Left lung (tissue), 10 donors: ENCODE results near the gene EDN2. TPM values are rescaled to one million over a fixed set of nuclear protein-coding genes. Genes with fewer than 3 reads are reported as not detected.

ENCODE experiments used
- ATAC-seq: fragments of 200-7000 bp; cut with Tn5 transposase; one replicate; pipeline ENCODE4 v1.9.1; 2020; ENCODE audit warnings: moderate library complexity
- DNase-seq, 4 donors: peaks; one replicate each; pipeline ENCODE4 v3.0.0-alpha.2; 2013 to 2020
- H3K27ac ChIP-seq, 2 donors: fragments of 200-600 bp; sonication (generic) in 1 of 2; one replicate each; pipeline versions ENCODE4 v1.5.0 to v1.8.0; 2020 to 2021
- H3K27me3 ChIP-seq, 2 donors: fragments of 200-600 bp; sonication (generic) in 1 of 2; one replicate each; pipeline versions ENCODE4 v1.5.0 to v1.8.0; 2020 to 2021
- H3K36me3 ChIP-seq, 2 donors: fragments of 200-600 bp; sonication (generic) in 1 of 2; one replicate each; pipeline versions ENCODE4 v1.5.0 to v1.8.0; 2020 to 2021
- H3K4me1 ChIP-seq, 2 donors: fragments of 200-600 bp; one replicate each; pipeline ENCODE4 v1.8.0; 2021
- H3K4me3 ChIP-seq, 2 donors: fragments of 200-600 bp; sonication (generic) in 1 of 2; one replicate each; pipeline versions ENCODE4 v1.5.0 to v1.8.0; 2020 to 2021; ENCODE audit warnings: mild to moderate bottlenecking in 1 of 2
- H3K9me3 ChIP-seq, 2 donors: fragments of 200-600 bp; sonication (generic) in 1 of 2; one replicate each; pipeline versions ENCODE4 v1.5.0 to v1.8.0; 2020 to 2021
- CTCF ChIP-seq, 2 donors: fragments of 200-600 bp; sonication (generic) in 1 of 2; IDR thresholded peaks; one replicate each; pipeline versions ENCODE4 v1.5.0 to v1.8.0; 2021; ENCODE audit warnings: antibody characterized with exemption in 2 of 2
- intact Hi-C, 2 donors: fragments of 100-400 bp; cut with DNase I; formaldehyde crosslinking; loops; one replicate each; pipeline versions ENCODE4 v1.11.2 to v1.14.2; 2022
- polyA plus RNA-seq, 6 donors: library from polyadenylated mRNA; unstranded; fragments of 120-200 nt; gene quantifications; one replicate each; pipeline ENCODE4 v1.2.1, GENCODE V29; 2013; ENCODE audit not compliant: insufficient read length in 6 of 6
- total RNA-seq, 2 donors: library from RNA; stranded (reverse); fragmentation: NEBNext Ultra II Directional; extraction: Animal tissue kit (Norgen Biotek cat#: 25700); gene quantifications; one replicate each; pipeline ENCODE4 v1.2.1, GENCODE V29; 2021
- donor health status: DM: no; HTN: yes; CAD: no.
- donor health status: DM: no; HTN: no; CAD: no.

The EDN2 gene
- total and polyA plus RNA-seq, 8 donors: 0.22 to 4.0 (median 0.36) TPM; not detected in 1

GRCh38 chr1:41475859-41476567, 8.5 kb downstream of the EDN2 start:
- H3K27me3 ChIP-seq: no peaks in the 10 kb centered on the region
- H3K36me3 ChIP-seq: no peaks in the 10 kb centered on the region
- peak; percentile 25 for ATAC-seq
- H3K9me3 ChIP-seq: no peaks in the 10 kb centered on the region
- peaks cover 13 to 21% of the 10 kb centered on the region in 2 donors for H3K4me1 ChIP-seq
- no peak overlapping the region for H3K27ac ChIP-seq
- intact Hi-C loops: no loop called here
- no peak for DNase-seq
- no peak for TF ChIP-seq CTCF (IDR thresholded peaks at IDR 0.05)
- H3K4me3 ChIP-seq: no peak overlapping the region

- H3K36me3 ChIP-seq: no peaks in the 10 kb centered on the region
- no peaks in the 10 kb centered on the region for H3K9me3 ChIP-seq
- H3K4me1 ChIP-seq: peaks cover 13 to 21% of the 10 kb centered on the region in 2 donors
- no peaks in the 10 kb centered on the region for H3K27me3 ChIP-seq
- no peak for ATAC-seq
- H3K4me3 ChIP-seq: no peak overlapping the region
- intact Hi-C loops: no loop called here
- no peak for TF ChIP-seq CTCF (IDR thresholded peaks at IDR 0.05)
- DNase-seq: no peak
- no peak overlapping the region for H3K27ac ChIP-seq
Measured at GRCh38 chr1:41475346-41475745, 9.1 kb downstream of the EDN2 start.

- Histone ChIP-seq H3K4me3 (no peak overlapping the region), H3K4me1 (peaks cover 13 to 21% of the 10 kb centered on the region in 2 donors), H3K9me3 (no peaks in the 10 kb centered on the region), H3K36me3 (no peaks in the 10 kb centered on the region), H3K27ac (no peak overlapping the region), H3K27me3 (no peaks in the 10 kb centered on the region)
- no peak for TF ChIP-seq CTCF (IDR thresholded peaks at IDR 0.05)
- DNase-seq (peak in 2 of 4 donors; percentile 78 to 86), ATAC-seq (peak; percentile 58)
- intact Hi-C loops: no loop called here
Measured at GRCh38 chr1:41474490-41475271, 9.8 kb downstream of the EDN2 start.

- peaks cover 13 to 21% of the 10 kb centered on the region in 2 donors for H3K4me1 ChIP-seq
- H3K9me3 ChIP-seq: no peaks in the 10 kb centered on the region
- ATAC-seq: no peak
- H3K27me3 ChIP-seq: no peaks in the 10 kb centered on the region
- intact Hi-C loops: no loop called here
- H3K27ac ChIP-seq: no peak overlapping the region
- DNase-seq: no peak
- no peak for TF ChIP-seq CTCF (IDR thresholded peaks at IDR 0.05)
- no peak overlapping the region for H3K4me3 ChIP-seq
- no peaks in the 10 kb centered on the region for H3K36me3 ChIP-seq
Measured at GRCh38 chr1:41473738-41474362, 10.6 kb downstream of the EDN2 start.

- H3K4me1 ChIP-seq: peaks cover 8 to 16% of the 10 kb centered on the region in 2 donors
- H3K27me3 ChIP-seq: no peaks in the 10 kb centered on the region
- H3K4me3 ChIP-seq: no peak overlapping the region
- intact Hi-C loops: no loop called here
- DNase-seq (no peak), ATAC-seq (no peak)
- no peak overlapping the region for H3K27ac ChIP-seq
- no peaks in the 10 kb centered on the region for H3K9me3 ChIP-seq
- TF ChIP-seq CTCF (IDR thresholded peaks at IDR 0.05): no peak
- no peaks in the 10 kb centered on the region for H3K36me3 ChIP-seq
Measured at GRCh38 chr1:41471658-41472057, 12.8 kb downstream of the EDN2 start.
